Fibroblast of skin of left biceps (primary cell): ENCODE results near the gene KCNMB2.
"Not testable (repeated sequence)": the region's sequence is repeated elsewhere in the genome, so short reads cannot be mapped to it uniquely, and the experiment has no call there.

ENCODE experiments used
- DNase-seq, 2 experiments: peaks; one replicate each; pipeline ENCODE4 v3.0.0-alpha.2; 2013; ENCODE audit warnings: low read depth in 2 of 2

The KCNMB2 gene

GRCh38 chr3:178519701-178520100, 16.5 kb upstream of the KCNMB2 start:
- DNase-seq, result no peak

- DNase-seq, result no peak
These were observed 15.8 kb upstream of the KCNMB2 start for GRCh38 chr3:178520451-178520850.

GRCh38 chr3:178522200-178523052, 13.8 kb upstream of the KCNMB2 start:
- DNase-seq, result no peak

GRCh38 chr3:178525251-178525650, 11.0 kb upstream of the KCNMB2 start:
- no peak for DNase-seq

- DNase-seq, result no peak
These were observed 9.9 kb upstream of the KCNMB2 start for GRCh38 chr3:178526291-178526690.

GRCh38 chr3:178527981-178528380, 8.3 kb upstream of the KCNMB2 start:
- DNase-seq, result no peak

- no peak for DNase-seq
These were observed 6.5 kb upstream of the KCNMB2 start for GRCh38 chr3:178529606-178530225.

- no peak for DNase-seq
These were observed 3.8 kb upstream of the KCNMB2 start for GRCh38 chr3:178532476-178532875.

- DNase-seq, result no peak
These were observed 978 bp downstream of the KCNMB2 start for GRCh38 chr3:178537122-178537705.

GRCh38 chr3:178538056-178538455, 1.8 kb downstream of the KCNMB2 start:
- no peak for DNase-seq

GRCh38 chr3:178540184-178540583, 3.9 kb downstream of the KCNMB2 start:
- no peak for DNase-seq

GRCh38 chr3:178545337-178545736, 9.1 kb downstream of the KCNMB2 start:
- DNase-seq, result no peak

- no peak for DNase-seq
These were observed 9.8 kb downstream of the KCNMB2 start for GRCh38 chr3:178546079-178546478.

- not testable (repeated sequence) for DNase-seq
These were observed 13.2 kb downstream of the KCNMB2 start for GRCh38 chr3:178549426-178549825.

GRCh38 chr3:178551916-178552321, 15.7 kb downstream of the KCNMB2 start:
- peak in 1 of 2 experiments; percentile 12 for DNase-seq

- no peak for DNase-seq
These were observed 22.4 kb downstream of the KCNMB2 start for GRCh38 chr3:178558637-178559036.

GRCh38 chr3:178560759-178561158, 24.5 kb downstream of the KCNMB2 start:
- no peak for DNase-seq

- DNase-seq, result no peak
These were observed 25.0 kb downstream of the KCNMB2 start for GRCh38 chr3:178561239-178561638.

- DNase-seq, result peak in 1 of 2 experiments; percentile 4
These were observed 26.1 kb downstream of the KCNMB2 start for GRCh38 chr3:178562143-178562946.

GRCh38 chr3:178562947-178563232, 26.7 kb downstream of the KCNMB2 start:
- DNase-seq, result no peak

GRCh38 chr3:178567611-178568010, 31.4 kb downstream of the KCNMB2 start:
- DNase-seq, result no peak

- DNase-seq, result no peak
These were observed 32.0 kb downstream of the KCNMB2 start for GRCh38 chr3:178568155-178568731.
